ENCODE data around the gene WASL.

DNA sequence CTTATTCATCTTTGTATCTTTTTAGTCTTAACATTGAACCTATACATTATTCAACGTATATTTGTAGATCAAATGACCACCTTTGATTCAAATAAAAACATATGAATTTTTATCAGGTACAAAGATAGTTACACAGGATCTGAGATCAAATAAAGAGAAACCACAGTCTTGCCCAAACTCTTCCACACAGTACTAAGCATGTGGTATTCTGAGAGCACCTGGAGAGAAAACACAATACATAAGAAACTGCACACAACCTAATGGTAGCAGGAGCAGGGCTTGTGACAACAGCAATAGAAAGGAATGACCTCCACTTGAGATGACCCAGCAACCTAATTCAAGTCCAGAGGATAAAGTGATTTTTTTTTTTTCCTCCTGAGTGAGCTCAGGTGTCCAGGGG lies 6.5 kb upstream of the WASL start:
- TF ChIP-seq, protein P1, sequence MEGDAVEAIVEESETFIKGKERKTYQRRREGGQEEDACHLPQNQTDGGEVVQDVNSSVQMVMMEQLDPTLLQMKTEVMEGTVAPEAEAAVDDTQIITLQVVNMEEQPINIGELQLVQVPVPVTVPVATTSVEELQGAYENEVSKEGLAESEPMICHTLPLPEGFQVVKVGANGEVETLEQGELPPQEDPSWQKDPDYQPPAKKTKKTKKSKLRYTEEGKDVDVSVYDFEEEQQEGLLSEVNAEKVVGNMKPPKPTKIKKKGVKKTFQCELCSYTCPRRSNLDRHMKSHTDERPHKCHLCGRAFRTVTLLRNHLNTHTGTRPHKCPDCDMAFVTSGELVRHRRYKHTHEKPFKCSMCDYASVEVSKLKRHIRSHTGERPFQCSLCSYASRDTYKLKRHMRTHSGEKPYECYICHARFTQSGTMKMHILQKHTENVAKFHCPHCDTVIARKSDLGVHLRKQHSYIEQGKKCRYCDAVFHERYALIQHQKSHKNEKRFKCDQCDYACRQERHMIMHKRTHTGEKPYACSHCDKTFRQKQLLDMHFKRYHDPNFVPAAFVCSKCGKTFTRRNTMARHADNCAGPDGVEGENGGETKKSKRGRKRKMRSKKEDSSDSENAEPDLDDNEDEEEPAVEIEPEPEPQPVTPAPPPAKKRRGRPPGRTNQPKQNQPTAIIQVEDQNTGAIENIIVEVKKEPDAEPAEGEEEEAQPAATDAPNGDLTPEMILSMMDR (conservative IDR thresholded peaks at IDR 0.05; ENCODE audit: low read depth, low read length) = no peak
- no peak for TF ChIP-seq EZH2 (IDR thresholded peaks at IDR 0.05; ENCODE audit: borderline replicate concordance, low read depth, low read length, poor library complexity, severe bottlenecking)

All from A673 (cell line).